Pons (tissue), 1 donor: ENCODE data around the gene SFRP4.
"Not testable (repeated sequence)": the region's sequence is repeated elsewhere in the genome, so short reads cannot be mapped to it uniquely, and the experiment has no call there.

Experiments used
- DNase-seq: peaks from one replicate; pipeline ENCODE4 v3.0.0-alpha.2; 2016; ENCODE audit warnings: low spot score

Gene SFRP4

GRCh38 chr7:37916673-37917660 lies at the start of gene SFRP4:
TSS of gene SFRP4 (minus strand) at chr7:37916817. CDS start at chr7:37916537, 280 bp downstream.
- DNase-seq, result peak; percentile 82

- no peak for DNase-seq
Measured at GRCh38 chr7:37964196-37964595, 47.6 kb upstream of the SFRP4 start.

- no peak for DNase-seq
Measured at GRCh38 chr7:37961251-37961650, 44.6 kb upstream of the SFRP4 start.

DNA sequence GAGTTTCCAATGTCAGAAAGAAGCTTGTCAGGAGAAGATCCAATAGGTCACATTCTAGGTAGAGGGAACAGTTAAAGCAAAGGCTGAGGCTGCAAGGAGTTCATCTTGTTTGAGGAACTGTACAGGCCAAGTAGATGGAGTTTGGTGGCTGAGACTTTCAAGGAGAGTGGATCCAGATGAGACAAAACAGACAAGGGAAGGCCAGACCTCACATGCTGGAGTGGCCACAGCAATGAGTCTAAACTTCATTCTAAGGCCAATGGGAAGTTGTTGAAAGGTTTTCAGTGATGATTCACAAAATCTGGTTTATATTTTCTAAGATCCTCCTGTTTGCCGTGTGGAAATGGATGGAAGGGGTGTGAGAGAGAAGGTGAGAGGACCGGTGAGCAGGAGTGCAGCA lies 43.9 kb upstream of the SFRP4 start:
- no peak for DNase-seq

DNA sequence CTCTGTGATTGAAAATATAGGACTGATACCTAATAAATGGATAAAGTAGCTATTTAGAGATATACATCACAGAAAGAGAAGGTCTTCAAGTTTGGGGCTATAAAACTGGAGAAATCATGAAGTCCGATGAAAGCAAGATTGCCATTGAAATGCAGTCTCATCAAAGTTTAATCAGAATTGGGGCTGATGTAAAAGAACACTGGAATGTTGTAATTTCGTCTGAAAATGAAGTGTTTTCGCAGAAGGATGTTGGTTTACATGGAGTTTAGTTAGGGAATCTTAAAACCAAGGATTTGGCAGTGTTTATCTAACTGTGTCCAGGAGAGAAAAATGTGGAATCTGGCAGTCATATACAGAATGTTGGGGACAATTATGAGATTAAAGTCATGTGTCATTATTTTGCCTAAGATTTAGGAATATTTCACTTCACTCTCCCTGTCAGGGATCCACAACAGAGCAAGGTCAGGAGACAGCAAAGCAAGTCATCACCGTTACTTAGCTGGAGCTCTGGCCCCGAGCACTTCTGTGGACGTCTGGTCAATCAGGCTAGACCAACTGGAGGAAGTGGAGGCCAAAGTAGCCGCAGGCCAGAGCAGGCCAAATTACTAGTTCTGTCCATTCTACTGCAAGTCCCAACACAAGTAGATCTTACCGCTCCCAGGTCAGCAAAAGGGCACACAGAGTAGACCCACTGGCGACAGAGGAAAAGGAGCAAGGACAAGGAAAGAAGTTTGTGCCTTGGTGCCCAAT lies 40.8 kb upstream of the SFRP4 start:
- DNase-seq, result no peak

DNA sequence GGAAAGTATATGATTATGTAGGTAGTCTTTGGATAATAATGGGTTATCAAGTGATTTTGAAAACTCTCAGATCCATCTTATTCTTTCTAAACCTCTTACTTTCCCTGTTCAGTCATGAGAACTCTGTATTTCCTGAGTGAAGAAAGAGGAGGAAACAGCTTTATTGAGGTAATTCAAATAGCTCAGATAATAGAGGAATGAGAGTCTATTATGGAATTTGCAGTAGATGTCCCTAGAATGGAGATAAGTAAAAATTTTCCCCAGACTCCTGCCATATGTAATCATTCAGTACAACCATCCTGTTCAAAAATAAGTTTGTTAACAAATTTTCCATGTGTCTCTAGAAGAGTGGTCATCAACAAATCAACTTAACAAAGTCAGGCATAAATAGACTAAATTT lies 40.2 kb upstream of the SFRP4 start:
- no peak for DNase-seq

GRCh38 chr7:37954217-37954616 lies 37.6 kb upstream of the SFRP4 start:
- not testable (repeated sequence) for DNase-seq

- no peak for DNase-seq
Measured at GRCh38 chr7:37952240-37952639, 35.6 kb upstream of the SFRP4 start.

DNA sequence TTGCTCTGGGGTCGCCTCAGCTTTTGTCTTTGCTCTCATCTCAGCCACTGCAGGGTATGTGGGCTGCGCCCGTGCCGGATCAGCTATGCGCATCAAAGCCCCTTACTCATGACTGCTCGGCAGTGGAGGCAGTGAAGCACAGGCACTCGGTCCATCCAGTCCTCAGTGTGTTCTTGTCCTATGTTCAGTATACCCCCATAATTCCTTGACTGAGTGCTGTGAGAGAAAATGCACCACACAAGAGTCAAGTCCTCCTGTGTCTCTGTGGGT lies 31.3 kb upstream of the SFRP4 start:
- no peak for DNase-seq

GRCh38 chr7:37947138-37947940 lies 30.7 kb upstream of the SFRP4 start:
- DNase-seq, result no peak

DNA sequence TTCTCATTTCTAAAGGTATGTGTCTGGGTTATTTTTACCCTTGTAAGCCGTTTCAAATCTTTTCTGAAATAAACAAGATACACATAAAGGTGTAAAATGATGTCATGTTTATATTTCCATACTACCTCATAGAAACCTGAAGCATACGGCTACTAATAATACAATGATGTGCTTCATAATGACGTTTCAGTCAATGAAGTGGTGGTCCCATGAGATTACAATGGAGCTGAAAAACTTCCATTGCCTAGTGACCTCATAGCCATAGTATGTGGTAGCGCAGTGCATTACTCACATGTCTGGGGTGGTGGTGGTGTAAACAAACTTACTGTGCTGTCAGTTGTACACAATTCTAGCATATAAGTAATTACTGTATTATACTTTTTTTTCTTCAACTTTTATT lies 28.7 kb upstream of the SFRP4 start:
- DNase-seq, result no peak

DNA sequence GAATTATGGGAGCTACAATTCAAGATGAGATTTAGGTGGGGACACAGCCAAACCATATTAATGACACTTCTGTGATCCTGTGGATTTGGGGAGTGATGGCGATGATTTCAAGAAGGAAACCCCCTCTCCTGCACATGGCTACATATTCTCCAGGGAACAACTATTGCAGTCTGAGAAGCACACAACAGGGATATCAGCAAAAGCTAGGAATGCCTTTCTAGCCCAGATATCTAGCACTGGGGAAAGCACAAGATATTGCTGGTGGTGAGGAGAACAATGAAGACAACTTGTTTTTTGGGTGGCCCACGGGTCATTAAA lies 28.1 kb upstream of the SFRP4 start:
- DNase-seq, result no peak

GRCh38 chr7:37943905-37944736 lies 27.5 kb upstream of the SFRP4 start:
- DNase-seq, result peak; percentile 65

- DNase-seq, result no peak
Measured at GRCh38 chr7:37942934-37943610, 26.5 kb upstream of the SFRP4 start.

DNA sequence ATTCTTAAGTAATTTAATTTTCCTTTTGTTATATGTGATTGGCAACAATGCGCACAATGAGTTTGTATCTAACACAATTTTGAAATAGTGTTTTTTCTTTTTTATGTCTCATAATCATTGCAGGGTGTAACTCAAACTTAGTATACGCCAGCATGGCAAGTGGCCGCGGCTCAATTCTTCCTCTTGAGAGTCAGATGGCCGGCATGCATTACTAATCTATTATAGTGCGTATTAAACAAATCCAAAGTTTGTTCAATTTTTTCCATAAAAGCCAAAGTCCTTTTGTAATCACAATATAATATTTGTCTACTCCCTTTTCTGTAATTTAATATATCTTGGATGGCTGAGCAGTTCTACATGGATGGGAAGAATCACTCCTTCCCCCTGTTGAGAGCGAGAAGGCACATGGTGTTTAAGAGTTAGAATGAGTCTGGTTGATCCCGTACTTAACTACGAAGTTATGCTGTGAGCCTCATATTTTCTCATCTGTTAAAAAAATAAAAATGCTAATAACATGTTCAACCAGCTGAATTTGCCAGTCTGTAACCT lies 16.5 kb upstream of the SFRP4 start:
- DNase-seq, result no peak

DNA sequence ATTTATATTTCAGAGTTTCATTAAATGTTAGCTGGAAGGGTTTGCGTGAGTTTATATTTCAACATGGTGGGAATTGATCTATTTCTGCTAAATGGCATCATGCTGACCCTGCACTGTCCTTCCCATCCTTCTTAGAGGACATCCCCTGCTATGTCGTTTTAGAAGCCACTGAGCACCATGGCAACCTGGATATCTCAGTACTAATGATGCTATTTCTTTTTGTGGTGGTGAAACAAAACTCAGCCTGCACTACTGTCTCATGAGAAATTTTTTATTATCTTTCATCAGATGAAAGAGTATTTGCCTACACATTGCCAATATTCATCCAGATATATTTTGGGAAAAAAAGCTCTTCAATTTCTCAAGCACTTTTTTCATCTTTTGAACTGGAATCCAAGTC lies 15.9 kb upstream of the SFRP4 start:
- DNase-seq, result no peak

- DNase-seq, result no peak
Measured at GRCh38 chr7:37930226-37930948, 13.8 kb upstream of the SFRP4 start.

DNA sequence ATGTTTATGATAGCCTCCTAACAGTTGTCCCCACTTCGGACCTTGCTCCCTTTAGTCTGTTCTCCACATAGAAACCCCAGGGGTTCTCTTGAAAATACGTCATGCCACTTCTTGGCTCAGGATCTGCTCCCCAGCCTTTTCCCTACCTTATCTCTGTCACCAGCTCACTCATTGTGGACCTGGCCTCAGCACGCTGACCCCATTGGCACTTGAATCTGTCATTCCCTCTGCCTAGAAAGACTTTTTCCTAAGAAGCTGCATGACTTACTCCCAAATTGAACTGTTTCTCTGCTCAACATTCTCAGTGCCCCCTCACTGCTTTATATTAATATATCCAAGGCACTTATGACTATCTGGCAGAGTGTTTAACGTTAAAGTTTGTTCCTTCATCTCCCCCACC lies 12.3 kb upstream of the SFRP4 start:
- no peak for DNase-seq

DNA sequence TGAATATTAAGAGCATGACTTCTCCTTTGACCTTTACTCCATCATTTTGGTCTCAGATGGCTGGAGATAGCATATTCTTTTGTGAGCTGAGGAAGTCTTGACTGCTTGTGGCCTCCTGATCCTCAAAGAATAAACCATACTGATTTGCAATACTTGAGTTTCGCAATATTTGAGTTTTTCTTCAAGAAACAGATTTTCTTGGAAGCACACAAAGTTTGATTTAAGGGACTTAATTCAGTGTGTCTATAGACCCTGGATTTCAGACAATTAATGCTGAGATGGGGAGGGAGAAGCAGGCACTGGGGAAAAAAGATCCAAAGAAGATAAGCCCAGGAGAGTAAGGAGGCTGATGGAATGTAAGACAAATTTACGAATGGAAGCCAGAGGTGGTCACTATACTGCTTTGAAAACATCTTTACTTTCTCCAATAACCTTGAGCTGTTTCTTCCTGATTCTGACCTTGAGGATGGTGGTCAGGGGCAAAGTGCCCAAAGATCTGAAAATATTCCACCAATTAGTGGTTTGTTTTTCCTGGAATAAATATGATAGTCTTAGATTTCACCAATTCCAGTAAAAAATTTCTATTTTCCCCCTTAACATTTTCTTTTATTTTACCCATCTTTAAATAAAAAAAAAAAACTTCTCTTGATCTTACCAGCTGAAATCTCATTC lies 11.3 kb upstream of the SFRP4 start:
- no peak for DNase-seq

DNA sequence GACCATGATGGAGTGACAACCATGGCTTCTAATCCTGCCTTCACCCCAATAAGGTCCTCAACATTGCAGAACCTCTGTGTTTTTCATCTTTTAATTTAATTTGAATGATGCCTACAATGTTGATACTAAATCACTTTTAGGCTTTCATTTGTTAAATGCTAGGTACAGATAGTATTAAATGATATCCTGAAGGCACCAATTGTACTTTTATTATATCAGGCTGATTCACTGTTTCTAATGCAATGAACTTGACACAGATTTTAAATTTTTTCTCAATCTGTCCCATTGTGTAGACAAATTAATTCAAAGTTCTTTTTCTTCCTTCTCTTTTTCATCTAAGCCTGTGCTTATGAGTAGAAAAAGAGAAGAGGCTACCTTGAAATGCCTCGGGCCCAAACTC lies 9.0 kb upstream of the SFRP4 start:
- DNase-seq, result no peak
